ENCODE data around the gene GRAMD1A. TPM values are rescaled to one million over a fixed set of nuclear protein-coding genes. Genes with fewer than 3 reads are reported as not detected.

Gene GRAMD1A
- total RNA-seq, 1 donor from 2014 or later, result 26.2 TPM

GRCh38 chr19:35059006-35059798 is 59.1 kb downstream of the GRAMD1A start:
- no peaks in the 10 kb centered on the region for H3K4me1 ChIP-seq
- DNase-seq, result no peak
- H3K9me3 ChIP-seq (replicated peaks), result no peaks in the 10 kb centered on the region
- TF ChIP-seq CTCF (IDR thresholded peaks at IDR 0.05; ENCODE audit: borderline replicate concordance), result no peak
- no peak overlapping the region for H3K27ac ChIP-seq (replicated peaks)
- H3K4me3 ChIP-seq, result no peak overlapping the region
- no peaks in the 10 kb centered on the region for H3K36me3 ChIP-seq
- H3K27me3 ChIP-seq (ENCODE audit: low read depth), result peaks cover 23% of the 10 kb centered on the region
- intact Hi-C loops (cut with micrococcal nuclease), result no loop called here

- intact Hi-C loops (cut with micrococcal nuclease), result no loop called here
- H3K4me1 ChIP-seq, result no peaks in the 10 kb centered on the region
- TF ChIP-seq CTCF (IDR thresholded peaks at IDR 0.05; ENCODE audit: borderline replicate concordance), result no peak
- peaks cover 23% of the 10 kb centered on the region for H3K27me3 ChIP-seq (ENCODE audit: low read depth)
- H3K9me3 ChIP-seq (replicated peaks), result no peaks in the 10 kb centered on the region
- H3K4me3 ChIP-seq, result no peak overlapping the region
- no peak for DNase-seq
- no peak overlapping the region for H3K27ac ChIP-seq (replicated peaks)
- no peaks in the 10 kb centered on the region for H3K36me3 ChIP-seq
Measured at GRCh38 chr19:35059799-35060091, 59.6 kb downstream of the GRAMD1A start.

- Histone ChIP-seq H3K27ac (replicated peaks) (no peak overlapping the region), H3K27me3 (ENCODE audit: low read depth) (peaks cover 23% of the 10 kb centered on the region), H3K4me1 (no peaks in the 10 kb centered on the region), H3K36me3 (no peaks in the 10 kb centered on the region), H3K9me3 (replicated peaks) (no peaks in the 10 kb centered on the region), H3K4me3 (no peak overlapping the region)
- intact Hi-C loops (cut with micrococcal nuclease), result no loop called here
- TF ChIP-seq CTCF (IDR thresholded peaks at IDR 0.05; ENCODE audit: borderline replicate concordance), result no peak
- DNase-seq, result no peak
Measured at GRCh38 chr19:35060160-35060855, 60.2 kb downstream of the GRAMD1A start.

GRCh38 chr19:35061583-35062373 is 61.7 kb downstream of the GRAMD1A start:
- no peaks in the 10 kb centered on the region for H3K36me3 ChIP-seq
- DNase-seq, result no peak
- TF ChIP-seq CTCF (IDR thresholded peaks at IDR 0.05; ENCODE audit: borderline replicate concordance), result no peak

GRCh38 chr19:35062942-35063341 is 62.8 kb downstream of the GRAMD1A start:
- Histone ChIP-seq H3K36me3 (no peaks in the 10 kb centered on the region), H3K27me3 (ENCODE audit: low read depth) (peaks cover 4% of the 10 kb centered on the region), H3K9me3 (replicated peaks) (no peaks in the 10 kb centered on the region), H3K27ac (replicated peaks) (no peak overlapping the region), H3K4me3 (no peak overlapping the region), H3K4me1 (no peaks in the 10 kb centered on the region)
- intact Hi-C loops (cut with micrococcal nuclease), result no loop called here
- no peak for TF ChIP-seq CTCF (IDR thresholded peaks at IDR 0.05; ENCODE audit: borderline replicate concordance)
- no peak for DNase-seq

More at GRCh38 chr19:35061583-35062373, 61.7 kb downstream of the GRAMD1A start:
- Histone ChIP-seq H3K9me3 (replicated peaks) (no peaks in the 10 kb centered on the region), H3K27me3 (ENCODE audit: low read depth) (peaks cover 8% of the 10 kb centered on the region), H3K4me3 (no peak overlapping the region), H3K27ac (replicated peaks) (no peak overlapping the region), H3K4me1 (no peaks in the 10 kb centered on the region)
- intact Hi-C loops (cut with micrococcal nuclease), result no loop called here

All from left ventricle myocardium inferior (tissue), 1 donor.